GM11168 (cell line): ENCODE measurements around the gene PGF.

Source experiments
- in situ Hi-C: fragments of 300-500 bp; cut with MboI; formaldehyde crosslinking; loops from one replicate; pipeline ENCODE4 v1.12.0; 2022; ENCODE audit warnings: low sequenced_read_pairs; ENCODE audit not compliant: unreplicated experiment

PGF gene

GRCh38 chr14:74922752-74923401 is 32.5 kb downstream of the PGF start, which contains the start of gene RPS6KL1:
Gene RPS6KL1, minus strand, starts transcription at chr14:74923260. Its CDS starts 1,719 bp downstream, at chr14:74921541.
- in situ Hi-C loops, result no loop called here

GRCh38 chr14:74921987-74922751 is 33.2 kb downstream of the PGF start:
- in situ Hi-C loops, result no loop called here

GRCh38 chr14:74921053-74921620 is 34.3 kb downstream of the PGF start:
- in situ Hi-C loops, result no loop called here

- in situ Hi-C loops, result no loop called here
Observed at GRCh38 chr14:74920281-74920680, 35.1 kb downstream of the PGF start.

- in situ Hi-C loops, result no loop called here
Observed at GRCh38 chr14:74919421-74920165, 35.8 kb downstream of the PGF start.

- in situ Hi-C loops, result no loop called here
Observed at GRCh38 chr14:74918380-74918779, 37.0 kb downstream of the PGF start.

- in situ Hi-C loops, result no loop called here
Observed at GRCh38 chr14:74917646-74918081, 37.7 kb downstream of the PGF start.

GRCh38 chr14:74917178-74917543 is 38.2 kb downstream of the PGF start:
- in situ Hi-C loops, result no loop called here

- in situ Hi-C loops, result no loop called here
Observed at GRCh38 chr14:74915826-74916225, 39.6 kb downstream of the PGF start.

- in situ Hi-C loops, result no loop called here
Observed at GRCh38 chr14:74915426-74915825, 40.0 kb downstream of the PGF start.

GRCh38 chr14:74913986-74914573 is 41.3 kb downstream of the PGF start:
- in situ Hi-C loops, result no loop called here

GRCh38 chr14:74913393-74913910 is 41.9 kb downstream of the PGF start:
- in situ Hi-C loops, result no loop called here

- in situ Hi-C loops, result no loop called here
Observed at GRCh38 chr14:74912801-74913200, 42.6 kb downstream of the PGF start.

GRCh38 chr14:74912111-74912510 is 43.3 kb downstream of the PGF start:
- in situ Hi-C loops, result no loop called here

- in situ Hi-C loops, result no loop called here
Observed at GRCh38 chr14:74911704-74912103, 43.7 kb downstream of the PGF start.

- in situ Hi-C loops, result no loop called here
Observed at GRCh38 chr14:74911221-74911620, 44.2 kb downstream of the PGF start.

GRCh38 chr14:74910556-74910955 is 44.8 kb downstream of the PGF start:
- in situ Hi-C loops, result no loop called here

GRCh38 chr14:74909911-74910310 is 45.5 kb downstream of the PGF start:
- in situ Hi-C loops, result no loop called here

GRCh38 chr14:74909501-74909900 is 45.9 kb downstream of the PGF start:
- in situ Hi-C loops, result no loop called here

GRCh38 chr14:74908861-74909341 is 46.5 kb downstream of the PGF start:
- in situ Hi-C loops, result no loop called here
